Skeletal muscle satellite cell (primary cell): ENCODE results near the gene CUX1.
"Not testable (repeated sequence)": the region's sequence is repeated elsewhere in the genome, so short reads cannot be mapped to it uniquely, and the experiment has no call there.

ENCODE experiments used
- H3K27me3 ChIP-seq: 2 replicates; pipeline ENCODE4 v1.7.0; 2013; ENCODE audit warnings: low read length; ENCODE audit not compliant: control insufficient read depth, insufficient read depth
- H3K36me3 ChIP-seq: 2 replicates; pipeline ENCODE4 v1.7.0; 2013; ENCODE audit warnings: mild to moderate bottlenecking, control low read depth, low read length; ENCODE audit not compliant: insufficient read depth
- H3K4me1 ChIP-seq: 2 replicates; pipeline ENCODE4 v1.7.0; 2013; ENCODE audit warnings: low read length; ENCODE audit not compliant: control insufficient read depth, insufficient read depth
- H3K4me2 ChIP-seq: 2 replicates; pipeline ENCODE4 v1.7.0; 2013; ENCODE audit warnings: mild to moderate bottlenecking, low read length
- H3K4me3 ChIP-seq: 2 replicates; pipeline ENCODE4 v1.7.0; 2013; ENCODE audit warnings: low read length
- H3K9ac ChIP-seq: 2 replicates; pipeline ENCODE4 v1.7.0; 2013; ENCODE audit warnings: mild to moderate bottlenecking, low read depth, low read length, moderate library complexity
- H3K9me3 ChIP-seq: replicated peaks from 2 replicates; pipeline ENCODE4 v1.7.0; 2013; ENCODE audit warnings: mild to moderate bottlenecking, control low read depth, low read length

Gene CUX1

DNA sequence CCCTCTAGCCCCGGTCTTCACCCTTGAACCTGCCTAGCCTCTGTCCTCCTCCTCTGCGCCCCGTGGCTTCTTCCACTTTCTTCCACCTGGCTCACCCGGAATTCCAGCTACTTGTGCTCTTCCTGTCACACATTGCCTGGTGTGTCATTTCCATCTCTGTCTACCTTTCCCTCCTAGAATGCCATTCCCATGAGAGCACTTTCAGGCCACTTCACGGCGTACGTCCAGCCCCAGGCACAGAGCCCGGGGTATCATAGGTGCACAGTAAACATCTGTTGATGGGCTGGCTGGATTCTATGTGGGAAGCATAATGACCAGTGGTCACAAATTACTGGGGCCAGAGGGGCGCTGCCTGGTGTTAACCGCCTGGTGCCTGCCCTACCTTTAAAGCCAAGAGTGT, 161.3 kb downstream of the CUX1 start:
- no peak overlapping the region for H3K9ac ChIP-seq
- H3K27me3 ChIP-seq = no peaks in the 10 kb centered on the region
- H3K4me3 ChIP-seq = no peak overlapping the region
- H3K4me2 ChIP-seq = no peak overlapping the region
- no peaks in the 10 kb centered on the region for H3K9me3 ChIP-seq
- no peaks in the 10 kb centered on the region for H3K4me1 ChIP-seq
- no peaks in the 10 kb centered on the region for H3K36me3 ChIP-seq

DNA sequence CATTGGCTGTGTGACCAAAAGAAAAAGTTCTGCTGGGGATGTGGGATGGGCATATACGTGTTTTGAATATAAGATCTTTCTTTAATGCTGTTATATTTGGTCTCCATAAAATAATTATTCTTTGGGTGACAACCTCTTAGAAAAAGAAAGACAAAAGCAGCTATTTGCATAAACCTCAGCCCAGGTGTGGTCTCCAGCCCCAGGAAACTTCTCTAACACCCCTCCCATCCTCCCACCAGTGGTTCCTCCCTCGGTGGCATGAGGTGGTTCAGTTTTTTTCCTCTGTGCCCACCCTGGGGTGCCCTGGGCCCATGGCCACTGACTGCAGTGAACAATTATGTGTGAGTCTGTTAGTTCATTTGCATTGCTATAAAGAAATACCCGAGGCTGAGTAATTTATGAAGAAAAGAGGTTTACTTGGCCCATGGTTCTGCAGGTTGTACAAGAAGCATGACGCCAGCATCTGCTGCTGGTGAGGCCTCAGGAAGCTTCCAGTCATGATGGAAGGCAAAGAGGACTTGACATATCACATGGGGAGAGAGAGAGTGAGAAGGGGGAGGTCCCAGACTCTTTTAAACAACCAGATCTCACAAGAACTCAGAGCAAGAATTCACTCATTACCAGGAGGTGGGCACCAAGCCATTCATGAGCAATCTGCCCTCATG, 165.9 kb downstream of the CUX1 start:
- Histone ChIP-seq H3K27me3 (no peaks in the 10 kb centered on the region), H3K4me2 (no peak overlapping the region), H3K9me3 (no peaks in the 10 kb centered on the region), H3K4me1 (no peaks in the 10 kb centered on the region), H3K9ac (no peak overlapping the region), H3K36me3 (no peaks in the 10 kb centered on the region), H3K4me3 (no peak overlapping the region)

DNA sequence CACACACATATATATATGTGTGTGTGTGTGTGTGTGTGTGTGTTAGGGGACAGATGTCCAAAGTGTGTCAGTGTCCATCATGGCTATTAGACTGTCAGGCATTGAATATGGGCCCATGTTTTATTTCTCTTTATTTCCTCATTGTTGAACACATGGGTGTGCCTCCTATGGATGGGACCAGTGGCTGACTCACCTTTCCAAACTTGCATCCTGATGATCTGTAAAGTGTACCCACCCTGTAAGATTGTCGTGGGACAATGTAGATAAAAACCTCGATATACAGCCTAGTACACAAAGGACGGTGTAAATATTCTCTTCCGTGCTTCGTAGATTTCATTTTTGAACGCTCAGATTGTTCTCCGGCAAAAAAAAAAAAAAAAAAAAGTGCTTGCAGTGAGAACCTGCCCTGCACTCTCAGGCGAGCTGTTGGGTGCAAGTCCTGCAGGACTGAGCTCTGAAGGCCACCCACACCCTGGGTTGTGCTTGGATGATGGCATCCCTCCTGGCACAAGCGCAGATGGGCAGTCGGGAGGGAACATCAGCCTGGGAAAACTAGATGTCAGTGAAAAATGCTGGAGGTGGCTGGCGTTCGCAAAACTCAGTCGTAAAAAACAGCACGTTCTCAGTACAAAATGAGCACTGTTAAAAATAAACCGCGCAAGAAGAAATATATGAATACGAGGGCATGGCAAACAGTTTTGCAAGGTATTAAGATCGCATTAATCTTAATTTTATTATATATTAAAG, 166.9 kb downstream of the CUX1 start:
- no peaks in the 10 kb centered on the region for H3K4me1 ChIP-seq
- no peaks in the 10 kb centered on the region for H3K9me3 ChIP-seq
- no peaks in the 10 kb centered on the region for H3K36me3 ChIP-seq
- no peak overlapping the region for H3K9ac ChIP-seq
- no peaks in the 10 kb centered on the region for H3K27me3 ChIP-seq
- H3K4me3 ChIP-seq = no peak overlapping the region
- no peak overlapping the region for H3K4me2 ChIP-seq

DNA sequence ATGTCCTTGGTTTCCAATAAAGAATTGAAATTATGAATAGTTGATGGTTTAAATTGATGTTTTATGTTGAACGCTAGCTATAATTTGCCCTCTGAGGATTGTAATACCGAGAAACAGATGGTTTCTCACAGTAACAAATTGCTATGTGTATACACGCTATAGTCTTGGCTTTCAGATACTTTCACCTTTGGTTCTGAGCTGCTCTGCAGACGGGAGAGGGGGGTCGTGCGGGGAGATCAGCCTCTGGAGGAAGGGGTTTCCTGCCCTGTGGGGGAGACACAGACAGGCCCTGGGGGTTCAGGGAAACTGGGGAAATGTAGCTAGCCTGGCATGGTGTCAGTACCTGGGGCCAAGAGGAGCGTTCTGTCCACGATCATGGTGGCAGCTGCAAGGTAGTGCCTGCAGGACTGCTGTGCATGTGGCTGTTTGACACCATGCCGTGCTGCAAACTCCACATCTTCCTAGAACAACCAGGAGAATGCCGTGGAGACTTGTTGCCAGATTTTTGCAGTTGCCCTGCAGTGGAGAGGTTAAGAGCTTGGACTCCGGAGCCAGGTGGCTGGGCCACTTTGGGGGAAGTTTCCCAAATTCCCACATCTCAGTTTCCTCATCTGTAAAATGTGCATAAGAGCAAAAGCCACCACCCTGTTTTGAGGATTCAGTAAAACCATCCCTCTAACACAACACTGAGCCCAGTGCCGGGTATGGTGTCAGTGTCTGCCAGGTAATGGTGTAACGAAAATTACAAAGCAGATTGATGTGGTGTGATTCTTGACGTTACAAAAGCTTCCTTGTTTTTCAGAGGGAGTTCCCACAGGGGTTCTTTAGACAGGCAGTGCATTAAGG, 167.9 kb downstream of the CUX1 start:
- Histone ChIP-seq H3K9ac (no peak overlapping the region), H3K4me1 (no peaks in the 10 kb centered on the region), H3K36me3 (no peaks in the 10 kb centered on the region), H3K4me2 (no peak overlapping the region), H3K27me3 (no peaks in the 10 kb centered on the region), H3K9me3 (no peaks in the 10 kb centered on the region), H3K4me3 (no peak overlapping the region)

DNA sequence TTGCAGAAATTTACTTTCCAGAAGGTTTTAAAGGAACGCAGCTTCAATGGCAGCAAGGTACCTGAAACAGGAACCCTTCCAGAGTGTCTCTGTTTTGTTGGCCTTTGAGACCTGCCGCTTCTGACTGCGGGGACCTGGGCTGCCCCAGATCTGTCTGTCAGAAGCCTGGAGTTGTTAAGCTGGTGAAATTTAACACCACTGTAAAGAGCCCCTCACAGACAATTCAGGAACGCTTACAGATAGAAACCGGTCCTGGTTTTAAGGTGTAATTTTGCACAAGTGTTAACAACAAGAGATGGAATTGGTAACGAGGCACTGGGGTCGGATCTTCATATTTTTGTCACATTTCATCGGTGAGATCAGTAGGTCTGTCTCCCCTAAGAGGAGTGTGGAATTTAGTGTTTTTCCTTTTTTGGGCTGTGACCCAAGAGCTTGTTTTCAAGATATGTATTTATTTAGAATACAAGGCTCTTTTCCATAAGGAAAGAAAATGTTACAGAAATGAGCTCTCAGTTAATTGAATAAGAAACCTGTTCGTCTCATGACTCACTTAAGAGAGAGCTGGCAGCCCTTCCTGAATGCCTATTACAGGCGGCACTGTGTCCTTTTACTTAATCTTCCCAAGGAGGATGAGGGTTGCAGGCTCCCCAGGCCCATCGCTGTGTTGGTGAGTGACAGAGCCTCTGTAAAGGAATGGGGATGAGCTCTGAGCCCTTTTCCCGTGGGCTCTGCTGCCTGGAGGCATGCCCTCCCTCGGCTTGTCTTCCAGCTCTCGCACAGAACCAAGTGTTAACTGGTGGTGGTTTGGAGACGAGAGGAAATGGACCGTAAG, 168.7 kb downstream of the CUX1 start:
- H3K27me3 ChIP-seq = no peaks in the 10 kb centered on the region
- H3K9me3 ChIP-seq = no peaks in the 10 kb centered on the region
- H3K4me3 ChIP-seq = no peak overlapping the region
- no peaks in the 10 kb centered on the region for H3K4me1 ChIP-seq
- no peaks in the 10 kb centered on the region for H3K36me3 ChIP-seq
- H3K9ac ChIP-seq = no peak overlapping the region
- H3K4me2 ChIP-seq = no peak overlapping the region

DNA sequence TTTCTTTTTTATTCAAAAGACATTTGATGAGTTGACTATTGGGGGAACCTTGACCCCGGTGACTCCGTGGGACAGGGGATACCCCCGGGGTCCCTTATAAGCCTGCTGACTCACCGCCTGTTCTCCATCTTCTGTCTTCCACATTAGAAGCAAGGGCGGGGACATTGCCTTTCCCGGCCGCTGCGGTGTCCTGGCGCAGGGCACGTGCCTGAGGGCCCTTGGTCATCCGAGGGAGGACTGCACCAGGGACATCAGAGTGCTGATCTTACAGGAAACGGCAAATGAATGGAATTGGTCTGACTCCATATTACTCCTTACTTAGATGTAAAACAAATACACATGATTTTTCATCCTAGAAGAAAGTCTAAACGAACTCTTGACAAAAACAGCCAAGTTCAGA, 170.1 kb downstream of the CUX1 start:
- H3K36me3 ChIP-seq = no peaks in the 10 kb centered on the region

DNA sequence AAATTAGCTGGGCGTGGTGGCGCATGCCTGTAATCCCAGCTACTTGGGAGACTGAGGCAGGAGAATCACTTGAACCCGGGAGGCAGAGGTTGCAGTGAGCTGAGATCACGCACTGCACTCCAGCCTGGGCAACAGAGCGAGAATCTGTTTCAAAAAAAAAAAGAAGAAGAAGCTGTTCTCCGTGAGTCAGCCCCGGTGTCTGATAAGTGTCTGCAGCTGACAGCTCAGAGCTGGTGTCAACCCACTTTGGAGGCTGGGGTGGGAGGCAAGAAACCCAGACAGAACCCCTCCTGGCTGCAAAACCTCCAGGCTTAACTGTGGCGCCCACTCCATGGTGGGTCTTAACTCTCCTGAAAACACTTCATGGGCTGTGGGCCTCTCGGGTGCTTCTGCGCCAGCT, 170.6 kb downstream of the CUX1 start:
- H3K36me3 ChIP-seq, H3K9ac ChIP-seq, H3K9me3 ChIP-seq: not testable (repeated sequence)

More for the DNA sequence above, 170.1 kb downstream of the CUX1 start:
- no peaks in the 10 kb centered on the region for H3K9me3 ChIP-seq
- no peaks in the 10 kb centered on the region for H3K27me3 ChIP-seq
- no peaks in the 10 kb centered on the region for H3K4me1 ChIP-seq
- H3K4me3 ChIP-seq = no peak overlapping the region
- no peak overlapping the region for H3K9ac ChIP-seq
- no peak overlapping the region for H3K4me2 ChIP-seq

DNA sequence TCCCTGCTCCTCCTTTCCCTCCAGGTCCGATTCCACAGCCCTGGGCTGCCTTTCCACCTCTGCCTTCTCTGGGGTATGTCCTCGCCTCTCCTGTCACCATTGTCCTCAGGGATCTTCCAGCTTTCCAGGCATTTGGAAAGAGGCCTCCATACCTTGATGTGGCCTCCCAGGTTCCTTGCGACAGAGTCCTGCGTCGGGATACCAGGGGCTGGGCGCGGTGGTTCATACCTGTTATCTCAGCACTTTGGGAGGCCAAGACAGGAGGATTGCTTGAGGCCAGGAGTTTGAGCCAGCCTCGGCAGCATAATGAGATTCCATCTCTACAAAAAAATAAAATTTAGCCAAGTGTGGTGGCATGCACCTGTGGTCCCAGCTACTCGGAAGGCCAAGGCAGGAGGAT, 171.1 kb downstream of the CUX1 start:
- Histone ChIP-seq H3K4me3 (no peak overlapping the region), H3K9ac (no peak overlapping the region), H3K4me1 (no peaks in the 10 kb centered on the region)

More for the DNA sequence above, 170.6 kb downstream of the CUX1 start:
- not testable (repeated sequence) for H3K27me3 ChIP-seq, H3K4me3 ChIP-seq, H3K4me1 ChIP-seq, H3K4me2 ChIP-seq

DNA sequence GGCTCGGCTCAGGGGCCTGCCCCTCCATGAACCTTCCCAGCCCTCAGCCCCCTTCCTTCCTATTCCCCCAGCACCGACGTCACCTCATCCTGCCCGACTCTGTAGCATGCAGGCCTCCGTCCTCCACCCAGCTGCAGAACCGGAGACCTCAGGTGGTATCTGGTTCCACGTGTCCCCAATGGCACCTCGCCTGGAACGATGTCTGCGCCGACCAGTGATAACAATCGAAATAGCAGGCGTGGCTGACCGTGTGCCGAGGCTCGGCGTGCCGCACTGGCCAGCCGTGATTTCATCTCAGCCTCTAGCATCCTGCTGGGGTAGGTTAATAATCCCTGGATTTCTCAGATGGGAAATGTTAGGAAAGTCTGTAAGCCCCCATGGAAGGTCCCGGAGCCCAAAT, 171.7 kb downstream of the CUX1 start:
- no peaks in the 10 kb centered on the region for H3K36me3 ChIP-seq
- no peak overlapping the region for H3K9ac ChIP-seq
- no peaks in the 10 kb centered on the region for H3K9me3 ChIP-seq
- no peaks in the 10 kb centered on the region for H3K27me3 ChIP-seq
- no peaks in the 10 kb centered on the region for H3K4me1 ChIP-seq
- H3K4me3 ChIP-seq = no peak overlapping the region
- no peak overlapping the region for H3K4me2 ChIP-seq

More for the DNA sequence above, 171.1 kb downstream of the CUX1 start:
- H3K36me3 ChIP-seq = no peaks in the 10 kb centered on the region
- H3K4me2 ChIP-seq = no peak overlapping the region
- no peaks in the 10 kb centered on the region for H3K27me3 ChIP-seq
- H3K9me3 ChIP-seq = no peaks in the 10 kb centered on the region

DNA sequence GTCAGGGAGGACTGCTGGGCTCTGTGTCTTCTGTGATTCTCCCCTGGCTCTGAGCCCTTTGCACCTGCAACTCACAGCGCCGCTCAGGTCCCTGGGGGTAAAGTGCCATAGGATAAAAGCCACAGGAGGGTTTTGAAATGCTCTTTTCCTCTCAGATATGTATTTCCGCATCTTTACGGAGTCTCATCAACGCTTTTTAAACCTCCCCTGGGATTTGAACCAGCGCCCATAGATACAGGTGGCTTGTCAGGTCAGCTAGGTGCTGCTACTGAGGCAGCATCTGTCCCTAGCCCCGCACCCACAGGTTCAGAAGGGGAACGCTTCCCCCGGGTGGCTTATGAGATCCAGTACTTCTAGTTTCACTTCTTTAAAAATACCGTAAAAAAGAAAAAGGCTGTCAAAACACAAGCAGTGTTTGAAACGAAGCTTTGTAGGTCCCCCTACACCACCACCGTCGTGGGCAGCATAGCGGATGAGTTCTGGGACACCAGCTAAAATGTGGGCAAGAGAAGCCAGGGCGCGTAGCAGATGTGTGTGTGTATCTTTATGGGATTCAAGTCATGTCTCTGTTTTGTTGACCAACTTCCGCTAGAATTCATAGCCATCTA, 173.5 kb downstream of the CUX1 start:
- no peak overlapping the region for H3K4me2 ChIP-seq
- no peak overlapping the region for H3K4me3 ChIP-seq
- no peaks in the 10 kb centered on the region for H3K27me3 ChIP-seq
- no peaks in the 10 kb centered on the region for H3K4me1 ChIP-seq
- H3K9me3 ChIP-seq = no peaks in the 10 kb centered on the region
- no peak overlapping the region for H3K9ac ChIP-seq
- no peaks in the 10 kb centered on the region for H3K36me3 ChIP-seq
